Measurements from ENCODE around the gene PHKB.

Gene PHKB

DNA sequence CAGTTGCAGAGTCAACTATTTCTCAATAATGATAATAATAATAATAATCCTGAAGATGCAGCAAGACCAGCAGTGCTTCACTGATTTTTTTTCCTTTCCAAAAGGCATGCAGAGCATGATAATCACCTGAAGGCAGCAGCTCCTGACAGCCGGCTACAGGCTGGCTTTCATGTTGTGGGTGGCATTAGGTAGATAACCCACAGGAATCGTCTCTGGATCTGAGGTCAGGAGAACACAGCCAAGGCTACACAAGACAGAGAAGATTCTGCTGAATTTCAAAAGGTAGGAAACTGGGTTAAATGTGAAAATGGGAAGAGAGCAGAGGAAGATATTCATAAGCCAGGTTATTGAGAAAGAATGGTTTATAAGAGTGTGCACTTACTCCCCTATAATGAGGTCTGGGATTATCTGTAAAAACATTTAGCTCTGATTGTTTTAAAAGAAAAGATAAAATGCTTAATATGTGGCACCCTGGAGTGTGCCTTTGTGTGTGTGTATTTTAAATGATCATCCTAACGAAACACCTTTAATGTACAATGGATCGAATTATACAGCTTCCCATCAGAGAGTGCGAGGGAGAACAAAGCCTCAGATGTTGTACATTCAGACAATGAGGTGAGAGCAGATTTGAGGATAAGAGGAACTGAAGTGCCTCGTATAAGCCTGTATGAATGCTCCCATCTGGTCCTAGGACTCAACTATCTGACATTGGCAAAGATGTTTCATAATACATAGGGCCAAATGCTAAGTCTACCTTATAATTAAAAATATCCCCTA, 273.1 kb downstream of the PHKB start:
- Histone ChIP-seq H3K36me3 (replicated peaks) (no peaks in the 10 kb centered on the region), H3K27me3 (replicated peaks) (no peaks in the 10 kb centered on the region), H3K27ac (no peak overlapping the region), H3K4me3 (ENCODE audit: low read depth, low read length) (no peak overlapping the region)
- no peak for TF ChIP-seq CTCF (IDR thresholded peaks at IDR 0.05; ENCODE audit: low read depth, low read length, missing control alignments)
- DNase-seq = no peak
- in situ Hi-C loops (cut with HindIII; ENCODE audit: low pct_ligation_motif_present, low sequenced_read_pairs) = no loop called here

DNA sequence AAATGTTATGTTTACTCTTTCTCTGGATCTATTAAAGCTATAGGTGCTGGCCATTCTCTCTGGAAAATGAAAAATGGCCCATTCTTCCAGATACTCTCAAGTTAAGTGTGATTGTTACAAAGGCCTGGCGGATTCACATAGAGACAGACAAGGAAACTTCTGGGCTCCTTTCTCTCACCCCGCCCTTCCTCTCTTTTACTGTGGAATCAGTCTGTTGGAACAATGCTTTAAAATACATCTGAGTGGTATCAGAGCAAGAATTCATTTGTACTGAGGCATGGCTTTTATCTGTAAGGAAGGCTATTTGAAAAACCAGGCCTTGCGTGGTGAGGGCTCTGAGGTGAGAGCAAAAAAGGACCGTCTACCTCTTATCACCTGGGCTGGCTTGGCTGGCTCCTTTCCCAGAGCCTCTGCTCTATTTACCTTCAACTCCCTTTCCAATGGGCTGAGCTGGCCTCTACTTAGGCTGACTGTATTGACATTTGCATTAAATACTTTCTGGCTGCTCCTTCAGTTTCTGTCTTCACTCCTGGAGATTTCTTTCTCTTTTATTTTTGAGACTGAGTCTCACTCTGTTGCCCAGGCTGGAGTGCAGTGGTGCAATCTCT, 274.0 kb downstream of the PHKB start:
- H3K27me3 ChIP-seq (replicated peaks) = no peaks in the 10 kb centered on the region
- no peaks in the 10 kb centered on the region for H3K36me3 ChIP-seq (replicated peaks)
- no peak overlapping the region for H3K4me3 ChIP-seq (ENCODE audit: low read depth, low read length)
- in situ Hi-C loops (cut with HindIII; ENCODE audit: low pct_ligation_motif_present, low sequenced_read_pairs) = no loop called here
- no peak overlapping the region for H3K27ac ChIP-seq
- no peak for DNase-seq
- TF ChIP-seq CTCF (IDR thresholded peaks at IDR 0.05; ENCODE audit: low read depth, low read length, missing control alignments) = no peak

DNA sequence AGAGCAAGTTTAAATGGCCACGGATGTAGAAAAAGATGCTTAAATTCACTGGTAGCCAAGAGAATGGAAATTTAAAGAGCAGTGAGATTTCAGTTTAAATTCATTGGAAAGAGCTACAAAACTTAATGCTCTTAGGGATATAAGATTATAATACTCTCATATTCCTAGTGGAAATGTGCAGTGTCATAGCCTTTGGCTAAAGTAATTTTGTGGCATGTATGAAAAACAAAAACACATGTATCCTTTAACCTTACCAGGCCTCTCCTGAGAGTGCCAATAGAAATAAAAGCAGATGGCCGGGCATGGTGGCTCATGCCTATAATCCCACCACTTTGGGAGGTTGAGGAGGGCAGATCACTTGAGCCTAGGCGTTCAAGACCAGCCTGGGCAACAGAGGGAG, 289.2 kb downstream of the PHKB start:
- Histone ChIP-seq H3K27me3 (replicated peaks) (no peaks in the 10 kb centered on the region), H3K27ac (no peak overlapping the region), H3K4me3 (ENCODE audit: low read depth, low read length) (no peak overlapping the region), H3K36me3 (replicated peaks) (no peaks in the 10 kb centered on the region)
- TF ChIP-seq CTCF (IDR thresholded peaks at IDR 0.05; ENCODE audit: low read depth, low read length, missing control alignments) = no peak
- no peak for DNase-seq
- in situ Hi-C loops (cut with HindIII; ENCODE audit: low pct_ligation_motif_present, low sequenced_read_pairs) = no loop called here

Data from brain microvascular endothelial cell (primary cell).